GM21723 (cell line): ENCODE measurements around the gene BPIFB4.
"Not testable (repeated sequence)": the region's sequence is repeated elsewhere in the genome, so short reads cannot be mapped to it uniquely, and the experiment has no call there.

Source experiments
- ATAC-seq: cut with Tn5 transposase; IDR thresholded peaks from one replicate; pipeline ENCODE4 v1.9.1; 2021; ENCODE audit warnings: mild to moderate bottlenecking, moderate library complexity; ENCODE audit not compliant: unreplicated experiment

Gene BPIFB4

GRCh38 chr20:33079259-33079658, at the start of gene BPIFB4:
Gene BPIFB4, plus strand, starts transcription at chr20:33079643. Its CDS starts 1,884 bp downstream, at chr20:33081527.
- ATAC-seq: no peak

- no peak for ATAC-seq
Measured at GRCh38 chr20:33030076-33030475, 49.4 kb upstream of the BPIFB4 start.

GRCh38 chr20:33030569-33030968, 48.9 kb upstream of the BPIFB4 start:
- ATAC-seq: no peak

- ATAC-seq: no peak
Measured at GRCh38 chr20:33031531-33031930, 47.9 kb upstream of the BPIFB4 start, which contains the start of gene BPIFB6. Gene BPIFB6, plus strand, starts transcription at chr20:33031648. Its CDS starts 0 bp downstream, at chr20:33031648.

GRCh38 chr20:33032555-33032954, 46.9 kb upstream of the BPIFB4 start:
- ATAC-seq: no peak

- ATAC-seq: no peak
Measured at GRCh38 chr20:33033381-33033780, 46.1 kb upstream of the BPIFB4 start.

- ATAC-seq: no peak
Measured at GRCh38 chr20:33034115-33034514, 45.3 kb upstream of the BPIFB4 start.

GRCh38 chr20:33034901-33035492, 44.4 kb upstream of the BPIFB4 start:
- no peak for ATAC-seq

- ATAC-seq: no peak
Measured at GRCh38 chr20:33037456-33037855, 42.0 kb upstream of the BPIFB4 start.

- ATAC-seq: no peak
Measured at GRCh38 chr20:33038243-33038642, 41.2 kb upstream of the BPIFB4 start.

GRCh38 chr20:33042430-33042829, 37.0 kb upstream of the BPIFB4 start:
- ATAC-seq: no peak

- ATAC-seq: no peak
Measured at GRCh38 chr20:33042983-33043730, 36.3 kb upstream of the BPIFB4 start.

GRCh38 chr20:33043731-33044181, 35.7 kb upstream of the BPIFB4 start:
- ATAC-seq: no peak

- not testable (repeated sequence) for ATAC-seq
Measured at GRCh38 chr20:33045129-33045721, 34.2 kb upstream of the BPIFB4 start.

- ATAC-seq: no peak
Measured at GRCh38 chr20:33046412-33046811, 33.0 kb upstream of the BPIFB4 start.

- no peak for ATAC-seq
Measured at GRCh38 chr20:33051333-33051732, 28.1 kb upstream of the BPIFB4 start.

- ATAC-seq: no peak
Measured at GRCh38 chr20:33053291-33054106, 25.9 kb upstream of the BPIFB4 start, which contains the start of gene BPIFB3. Gene BPIFB3, plus strand, starts transcription at chr20:33053903. Its CDS starts 1,533 bp downstream, at chr20:33055436.

- no peak for ATAC-seq
Measured at GRCh38 chr20:33054381-33054780, 25.1 kb upstream of the BPIFB4 start.

- ATAC-seq: no peak
Measured at GRCh38 chr20:33054791-33055190, 24.7 kb upstream of the BPIFB4 start.

- no peak for ATAC-seq
Measured at GRCh38 chr20:33059136-33059535, 20.3 kb upstream of the BPIFB4 start.
